Measurements from ENCODE around the gene R3HCC1L. TPM values are rescaled to one million over a fixed set of nuclear protein-coding genes. Genes with fewer than 3 reads are reported as not detected.

R3HCC1L gene
- total RNA-seq, 1 experiment from 2014 or later: 10.7 TPM

GRCh38 chr10:98097175-98097574, 37.3 kb upstream of the R3HCC1L start:
- no peak overlapping the region for H3K27ac Mint-ChIP-seq (ENCODE audit: low read depth, unreplicated experiment)
- no peak overlapping the region for H3K4me3 Mint-ChIP-seq (ENCODE audit: unreplicated experiment)
- BruUV-seq (replicated peaks): no TSS peak
- no peaks in the 10 kb centered on the region for H3K4me1 Mint-ChIP-seq (ENCODE audit: insufficient read depth, unreplicated experiment)
- H3K27me3 Mint-ChIP-seq (ENCODE audit: insufficient read depth, unreplicated experiment): peaks cover 19% of the 10 kb centered on the region
- DNase-seq (ENCODE audit: unreplicated experiment): no peak
- H3K36me3 Mint-ChIP-seq (ENCODE audit: insufficient read depth, unreplicated experiment): no peaks in the 10 kb centered on the region
- intact Hi-C loops (cut with micrococcal nuclease): no loop called here
- POLR2A ChIA-PET: interaction anchor here (0.6 kb wide), 1 partner anchor 1417 kb away, joined by 3 read pairs; no protein-coding TSS in a partner anchor
- CTCF ChIA-PET: no interaction called here
- TF ChIP-seq, protein P1, sequence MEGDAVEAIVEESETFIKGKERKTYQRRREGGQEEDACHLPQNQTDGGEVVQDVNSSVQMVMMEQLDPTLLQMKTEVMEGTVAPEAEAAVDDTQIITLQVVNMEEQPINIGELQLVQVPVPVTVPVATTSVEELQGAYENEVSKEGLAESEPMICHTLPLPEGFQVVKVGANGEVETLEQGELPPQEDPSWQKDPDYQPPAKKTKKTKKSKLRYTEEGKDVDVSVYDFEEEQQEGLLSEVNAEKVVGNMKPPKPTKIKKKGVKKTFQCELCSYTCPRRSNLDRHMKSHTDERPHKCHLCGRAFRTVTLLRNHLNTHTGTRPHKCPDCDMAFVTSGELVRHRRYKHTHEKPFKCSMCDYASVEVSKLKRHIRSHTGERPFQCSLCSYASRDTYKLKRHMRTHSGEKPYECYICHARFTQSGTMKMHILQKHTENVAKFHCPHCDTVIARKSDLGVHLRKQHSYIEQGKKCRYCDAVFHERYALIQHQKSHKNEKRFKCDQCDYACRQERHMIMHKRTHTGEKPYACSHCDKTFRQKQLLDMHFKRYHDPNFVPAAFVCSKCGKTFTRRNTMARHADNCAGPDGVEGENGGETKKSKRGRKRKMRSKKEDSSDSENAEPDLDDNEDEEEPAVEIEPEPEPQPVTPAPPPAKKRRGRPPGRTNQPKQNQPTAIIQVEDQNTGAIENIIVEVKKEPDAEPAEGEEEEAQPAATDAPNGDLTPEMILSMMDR (IDR thresholded peaks at IDR 0.05; ENCODE audit: unreplicated experiment): no peak
- H3K9me3 Mint-ChIP-seq (ENCODE audit: unreplicated experiment): no peaks in the 10 kb centered on the region

DNA sequence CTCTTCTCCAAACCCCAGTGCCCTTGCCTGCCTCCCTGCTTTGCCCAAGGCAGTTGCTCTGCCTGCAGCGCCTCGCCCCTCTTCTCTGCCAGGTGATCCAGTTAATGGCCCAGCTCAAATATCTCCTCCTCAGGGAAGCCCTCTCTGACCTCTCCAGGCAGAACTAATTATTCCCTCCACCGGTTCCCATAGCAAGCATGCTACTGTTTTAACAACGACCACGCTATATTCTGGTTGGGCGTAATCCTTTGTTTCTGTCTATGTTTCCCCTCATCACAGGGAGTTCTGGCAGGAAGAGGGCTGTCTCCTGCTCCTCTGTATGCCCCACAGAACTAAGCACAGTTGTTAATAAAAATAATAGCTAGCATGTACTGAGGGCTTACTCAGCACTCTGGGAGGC, 36.8 kb upstream of the R3HCC1L start:
- no peaks in the 10 kb centered on the region for H3K4me1 Mint-ChIP-seq (ENCODE audit: insufficient read depth, unreplicated experiment)
- H3K9me3 Mint-ChIP-seq (ENCODE audit: unreplicated experiment): no peaks in the 10 kb centered on the region
- H3K27ac Mint-ChIP-seq (ENCODE audit: low read depth, unreplicated experiment): no peak overlapping the region
- H3K4me3 Mint-ChIP-seq (ENCODE audit: unreplicated experiment): no peak overlapping the region
- no TSS peak for BruUV-seq (replicated peaks)
- no peak for DNase-seq (ENCODE audit: unreplicated experiment)
- CTCF ChIA-PET: no interaction called here
- H3K36me3 Mint-ChIP-seq (ENCODE audit: insufficient read depth, unreplicated experiment): no peaks in the 10 kb centered on the region
- TF ChIP-seq, protein P1 (IDR thresholded peaks at IDR 0.05; ENCODE audit: unreplicated experiment): no peak
- intact Hi-C loops (cut with micrococcal nuclease): no loop called here
- POLR2A ChIA-PET: interaction anchor here (0.6 kb wide), 1 partner anchor 1417 kb away, joined by 3 read pairs; no protein-coding TSS in a partner anchor
- peaks cover 19% of the 10 kb centered on the region for H3K27me3 Mint-ChIP-seq (ENCODE audit: insufficient read depth, unreplicated experiment)

GRCh38 chr10:98098247-98098646, 36.2 kb upstream of the R3HCC1L start:
- H3K4me1 Mint-ChIP-seq (ENCODE audit: insufficient read depth, unreplicated experiment): no peaks in the 10 kb centered on the region
- H3K4me3 Mint-ChIP-seq (ENCODE audit: unreplicated experiment): no peak overlapping the region
- DNase-seq (ENCODE audit: unreplicated experiment): no peak
- no TSS peak for BruUV-seq (replicated peaks)
- no peaks in the 10 kb centered on the region for H3K9me3 Mint-ChIP-seq (ENCODE audit: unreplicated experiment)
- no peaks in the 10 kb centered on the region for H3K36me3 Mint-ChIP-seq (ENCODE audit: insufficient read depth, unreplicated experiment)
- TF ChIP-seq, protein P1 (IDR thresholded peaks at IDR 0.05; ENCODE audit: unreplicated experiment): no peak
- intact Hi-C loops (cut with micrococcal nuclease): no loop called here
- H3K27ac Mint-ChIP-seq (ENCODE audit: low read depth, unreplicated experiment): no peak overlapping the region
- H3K27me3 Mint-ChIP-seq (ENCODE audit: insufficient read depth, unreplicated experiment): peaks cover 15% of the 10 kb centered on the region
- ChIA-PET CTCF (no interaction called here), POLR2A (no interaction called here)

GRCh38 chr10:98100476-98100875, 34.0 kb upstream of the R3HCC1L start:
- no peak for DNase-seq (ENCODE audit: unreplicated experiment)
- no peaks in the 10 kb centered on the region for H3K36me3 Mint-ChIP-seq (ENCODE audit: insufficient read depth, unreplicated experiment)
- ChIA-PET CTCF (no interaction called here), POLR2A (no interaction called here)
- H3K4me1 Mint-ChIP-seq (ENCODE audit: insufficient read depth, unreplicated experiment): no peaks in the 10 kb centered on the region
- H3K9me3 Mint-ChIP-seq (ENCODE audit: unreplicated experiment): no peaks in the 10 kb centered on the region
- BruUV-seq (replicated peaks): no TSS peak
- TF ChIP-seq, protein P1 (IDR thresholded peaks at IDR 0.05; ENCODE audit: unreplicated experiment): no peak
- intact Hi-C loops (cut with micrococcal nuclease): no loop called here
- no peak overlapping the region for H3K27ac Mint-ChIP-seq (ENCODE audit: low read depth, unreplicated experiment)
- no peak overlapping the region for H3K4me3 Mint-ChIP-seq (ENCODE audit: unreplicated experiment)
- H3K27me3 Mint-ChIP-seq (ENCODE audit: insufficient read depth, unreplicated experiment): peaks cover 12% of the 10 kb centered on the region

Measured in MCF 10A (cell line).